Inflammatory macrophage (primary cell): ENCODE measurements around the gene FNTB.
A peak's percentile ranks its signal among the peaks of the same experiment; 100 is the strongest.

Source experiments
- DNase-seq, 2 donors: peaks; one replicate each; pipeline ENCODE4 v3.0.0-alpha.2; 2020 to 2022
- total RNA-seq, 18 experiments: gene quantifications; one replicate each; lab custom pipeline; 2026; ENCODE audit warnings: mixed read lengths in 6 of 18, inconsistent platforms in 2 of 18; lab: John Stamatoyannopoulos, UW

The FNTB gene
- total RNA-seq: 2.4 to 7.4 (median 5.1) reads per million in 18 experiments

- DNase-seq: peak; percentile 98
These were observed at the start of gene FNTB for GRCh38 chr14:64986648-64987437. Gene FNTB (plus strand): TSS chr14:64986895. CDS start chr14:64986954, 59 bp downstream.

- no peak for DNase-seq
These were observed 49.4 kb upstream of the FNTB start for GRCh38 chr14:64937171-64937820.

- DNase-seq: no peak
These were observed 48.9 kb upstream of the FNTB start for GRCh38 chr14:64937821-64938193.

- DNase-seq: no peak
These were observed 47.5 kb upstream of the FNTB start for GRCh38 chr14:64938972-64939816.

- no peak for DNase-seq
These were observed 46.9 kb upstream of the FNTB start for GRCh38 chr14:64939817-64940190.

GRCh38 chr14:64940336-64940910 lies 46.3 kb upstream of the FNTB start:
- no peak for DNase-seq

GRCh38 chr14:64942531-64943111 lies 44.1 kb upstream of the FNTB start, which contains the start of gene GPX2:
Gene GPX2 (minus strand): TSS chr14:64942745. CDS start chr14:64942726, 19 bp downstream.
- DNase-seq: no peak

GRCh38 chr14:64943556-64943955 lies 43.1 kb upstream of the FNTB start:
- DNase-seq: no peak

GRCh38 chr14:64944041-64944440 lies 42.7 kb upstream of the FNTB start:
- no peak for DNase-seq

- no peak for DNase-seq
These were observed 41.8 kb upstream of the FNTB start for GRCh38 chr14:64944861-64945260.

- no peak for DNase-seq
These were observed 41.1 kb upstream of the FNTB start for GRCh38 chr14:64945431-64946178.

- DNase-seq: no peak
These were observed 40.2 kb upstream of the FNTB start for GRCh38 chr14:64946310-64947045.

GRCh38 chr14:64947710-64948611 lies 38.7 kb upstream of the FNTB start:
- DNase-seq: no peak

- DNase-seq: no peak
These were observed 38.0 kb upstream of the FNTB start for GRCh38 chr14:64948612-64949210.

GRCh38 chr14:64950889-64951288 lies 35.8 kb upstream of the FNTB start:
- no peak for DNase-seq

GRCh38 chr14:64951291-64951690 lies 35.4 kb upstream of the FNTB start:
- DNase-seq: no peak

GRCh38 chr14:64951724-64952123 lies 35.0 kb upstream of the FNTB start:
- no peak for DNase-seq

- no peak for DNase-seq
These were observed 33.9 kb upstream of the FNTB start for GRCh38 chr14:64952598-64953309.

GRCh38 chr14:64953310-64953654 lies 33.4 kb upstream of the FNTB start:
- DNase-seq: no peak
